ENCODE measurements around the gene CALN1.

Gene CALN1

GRCh38 chr7:72321637-72322036 lies 90.5 kb downstream of the CALN1 start:
- no peak for DNase-seq

GRCh38 chr7:72321081-72321480 lies 91.1 kb downstream of the CALN1 start:
- no peak for DNase-seq

GRCh38 chr7:72317341-72317740 lies 94.8 kb downstream of the CALN1 start:
- DNase-seq = no peak

- no peak for DNase-seq
Measured at GRCh38 chr7:72316148-72316547, 96.0 kb downstream of the CALN1 start.

GRCh38 chr7:72313906-72314305 lies 98.2 kb downstream of the CALN1 start:
- DNase-seq = no peak

GRCh38 chr7:72310301-72310700 lies 101.8 kb downstream of the CALN1 start:
- no peak for DNase-seq

GRCh38 chr7:72309476-72309875 lies 102.7 kb downstream of the CALN1 start:
- DNase-seq = no peak

GRCh38 chr7:72308986-72309385 lies 103.2 kb downstream of the CALN1 start:
- no peak for DNase-seq

- DNase-seq = no peak
Measured at GRCh38 chr7:72307566-72307965, 104.6 kb downstream of the CALN1 start.

GRCh38 chr7:72298912-72299311 lies 113.2 kb downstream of the CALN1 start:
- DNase-seq = no peak

GRCh38 chr7:72298091-72298490 lies 114.0 kb downstream of the CALN1 start:
- no peak for DNase-seq

GRCh38 chr7:72297636-72298035 lies 114.5 kb downstream of the CALN1 start:
- no peak for DNase-seq

- DNase-seq = no peak
Measured at GRCh38 chr7:72292794-72293193, 119.3 kb downstream of the CALN1 start.

GRCh38 chr7:72292118-72292517 lies 120.0 kb downstream of the CALN1 start:
- DNase-seq = no peak

GRCh38 chr7:72286519-72286918 lies 125.6 kb downstream of the CALN1 start:
- no peak for DNase-seq

- no peak for DNase-seq
Measured at GRCh38 chr7:72283309-72283708, 128.8 kb downstream of the CALN1 start.

GRCh38 chr7:72281308-72281707 lies 130.8 kb downstream of the CALN1 start:
- no peak for DNase-seq

GRCh38 chr7:72279203-72279602 lies 132.9 kb downstream of the CALN1 start:
- DNase-seq = no peak

GRCh38 chr7:72278550-72278949 lies 133.6 kb downstream of the CALN1 start:
- DNase-seq = no peak

- no peak for DNase-seq
Measured at GRCh38 chr7:72275382-72276070, 136.6 kb downstream of the CALN1 start.

GRCh38 chr7:72272479-72272878 lies 139.7 kb downstream of the CALN1 start:
- no peak for DNase-seq

- DNase-seq = no peak
Measured at GRCh38 chr7:72268796-72269195, 143.3 kb downstream of the CALN1 start.

GRCh38 chr7:72268090-72268489 lies 144.0 kb downstream of the CALN1 start:
- DNase-seq = no peak

- no peak for DNase-seq
Measured at GRCh38 chr7:72267291-72267800, 144.8 kb downstream of the CALN1 start.

- no peak for DNase-seq
Measured at GRCh38 chr7:72266771-72267170, 145.4 kb downstream of the CALN1 start.

All from NCI-H446 treated with DMSO at 0.1 percent for 48 hours (cell line).